ENCODE measurements around the gene NAIF1.
"Not testable (repeated sequence)": the region's sequence is repeated elsewhere in the genome, so short reads cannot be mapped to it uniquely, and the experiment has no call there.

The NAIF1 gene, protein sequence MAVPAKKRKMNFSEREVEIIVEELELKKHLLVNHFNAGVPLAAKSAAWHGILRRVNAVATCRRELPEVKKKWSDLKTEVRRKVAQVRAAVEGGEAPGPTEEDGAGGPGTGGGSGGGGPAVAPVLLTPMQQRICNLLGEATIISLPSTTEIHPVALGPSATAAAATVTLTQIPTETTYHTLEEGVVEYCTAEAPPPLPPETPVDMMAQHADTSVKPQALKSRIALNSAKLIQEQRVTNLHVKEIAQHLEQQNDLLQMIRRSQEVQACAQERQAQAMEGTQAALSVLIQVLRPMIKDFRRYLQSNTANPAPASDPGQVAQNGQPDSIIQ

GRCh38 chr9:128066713-128067644 is at the start of gene NAIF1:
TSS of gene NAIF1 (minus strand) at chr9:128067320. CDS start at chr9:128067101, 219 bp downstream.
- DNase-seq = peak; percentile 94

DNA sequence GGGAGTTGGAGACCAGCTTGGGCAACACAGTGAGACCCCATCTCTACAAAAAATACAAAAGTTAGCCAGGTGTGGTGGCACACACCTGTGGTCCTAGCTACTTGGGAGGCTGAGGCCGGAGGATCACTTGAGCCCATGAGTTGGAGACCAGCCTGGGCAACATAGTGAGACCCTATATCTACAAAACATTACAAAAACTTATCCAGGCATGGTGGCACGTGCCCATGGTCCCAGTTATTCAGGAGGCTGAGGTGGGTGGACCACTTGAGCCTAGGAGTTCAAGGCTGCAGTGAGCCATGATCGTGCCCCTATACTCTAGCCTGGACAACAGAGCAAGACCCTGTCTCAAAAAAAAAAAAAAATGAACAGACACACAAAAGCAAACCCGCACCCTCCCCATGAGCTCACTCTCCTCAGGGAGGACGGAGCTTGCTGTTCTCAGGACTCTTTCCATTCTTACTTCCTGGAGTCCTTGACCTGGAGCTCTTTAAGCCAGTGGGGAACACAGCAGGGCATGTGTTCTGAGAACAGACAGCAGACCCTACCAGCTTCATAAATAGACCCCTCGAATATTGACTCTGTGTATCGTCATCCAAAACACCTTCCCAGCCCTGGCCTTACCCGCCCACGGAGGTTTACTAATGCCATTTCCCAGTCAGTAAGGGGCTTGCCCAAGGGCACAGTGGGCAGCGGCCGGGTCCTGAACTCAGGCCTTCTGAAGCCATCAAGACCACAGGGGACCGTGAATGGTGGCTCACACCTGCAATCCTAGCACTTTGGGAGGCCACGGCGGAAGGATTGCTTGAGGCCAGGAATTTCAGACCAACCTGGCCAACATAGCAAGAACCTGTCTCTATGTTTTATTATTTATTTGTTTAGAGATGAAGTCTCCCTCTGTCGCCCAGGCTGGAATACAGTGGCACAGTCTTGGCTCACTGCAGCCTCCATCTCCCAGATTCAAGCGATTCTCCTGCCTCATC is 49.3 kb upstream of the NAIF1 start:
- DNase-seq = no peak

- DNase-seq = no peak
These were observed 48.3 kb upstream of the NAIF1 start for GRCh38 chr9:128115187-128116103.

- no peak for DNase-seq
These were observed 47.4 kb upstream of the NAIF1 start for GRCh38 chr9:128114326-128115186.

DNA sequence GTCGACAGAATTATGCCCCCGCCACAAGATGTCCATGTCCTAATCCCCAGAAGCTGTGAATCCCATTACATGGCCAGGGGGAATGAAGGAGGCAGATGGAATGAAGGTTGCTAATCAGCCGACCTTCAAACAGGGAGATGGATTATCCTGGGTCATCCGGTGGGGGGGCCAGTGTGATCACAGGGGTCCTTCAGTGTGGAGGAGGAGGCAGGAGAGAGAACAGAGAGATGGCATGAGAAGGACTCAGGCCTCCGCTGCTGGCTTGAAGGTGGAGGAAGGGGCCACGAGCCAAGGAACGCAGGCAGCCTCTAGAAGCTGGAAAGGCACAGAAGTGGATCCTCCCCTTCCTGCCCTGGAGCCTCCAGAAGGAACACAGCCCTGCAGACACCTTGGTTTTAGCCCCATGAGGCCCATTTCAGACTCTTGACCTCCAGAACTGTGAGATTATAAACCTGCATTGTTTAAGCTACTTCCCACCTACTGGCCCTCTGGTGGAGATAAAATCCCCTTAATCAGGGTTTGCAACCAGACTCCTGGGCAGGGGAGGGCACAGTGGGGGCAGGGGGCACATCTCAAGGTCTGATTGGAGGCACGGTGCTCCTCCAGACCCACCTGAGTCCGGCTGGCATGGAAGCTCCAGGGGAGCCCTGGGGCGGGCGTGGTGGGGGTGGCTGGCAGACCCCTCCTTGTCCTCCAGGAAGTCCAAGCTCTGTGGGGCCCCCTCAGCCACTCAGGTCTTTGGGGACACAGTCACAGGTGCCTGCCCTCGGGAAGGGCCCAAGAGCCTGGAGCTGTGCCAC is 46.6 kb upstream of the NAIF1 start:
- no peak for DNase-seq

- DNase-seq = not testable (repeated sequence)
These were observed 44.6 kb upstream of the NAIF1 start for GRCh38 chr9:128111726-128112125.

DNA sequence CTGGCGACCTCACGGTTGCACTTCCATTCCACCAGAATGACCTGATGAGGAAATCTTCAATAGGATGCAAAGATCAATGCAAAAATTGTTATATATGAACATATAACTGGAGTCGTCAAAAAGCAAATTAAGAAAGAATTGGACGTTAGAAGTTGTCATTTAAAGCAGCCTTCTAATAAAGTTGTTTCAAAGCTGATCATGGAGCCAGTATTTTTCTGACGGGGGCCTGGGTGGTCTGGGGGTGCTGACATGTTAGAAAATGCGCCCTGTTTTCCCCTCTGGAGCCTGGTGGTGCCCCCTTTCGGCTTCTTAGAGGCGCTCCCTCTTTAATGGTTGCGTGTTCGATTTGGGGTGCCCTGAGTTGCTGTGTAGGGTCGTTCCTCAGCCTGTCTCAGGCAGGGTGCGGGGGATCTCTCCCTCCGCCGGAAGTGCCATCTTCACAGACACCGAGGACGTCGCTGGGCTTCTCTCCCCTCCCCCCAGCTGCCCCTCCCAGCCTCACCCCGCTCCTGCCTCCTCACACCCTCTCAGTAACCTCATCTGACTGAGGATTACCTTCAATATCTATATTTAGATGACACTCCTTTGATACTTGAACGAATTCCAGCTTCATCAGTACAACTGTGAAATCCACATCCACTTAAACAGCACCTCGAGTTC is 42.1 kb upstream of the NAIF1 start:
- no peak for DNase-seq

DNA sequence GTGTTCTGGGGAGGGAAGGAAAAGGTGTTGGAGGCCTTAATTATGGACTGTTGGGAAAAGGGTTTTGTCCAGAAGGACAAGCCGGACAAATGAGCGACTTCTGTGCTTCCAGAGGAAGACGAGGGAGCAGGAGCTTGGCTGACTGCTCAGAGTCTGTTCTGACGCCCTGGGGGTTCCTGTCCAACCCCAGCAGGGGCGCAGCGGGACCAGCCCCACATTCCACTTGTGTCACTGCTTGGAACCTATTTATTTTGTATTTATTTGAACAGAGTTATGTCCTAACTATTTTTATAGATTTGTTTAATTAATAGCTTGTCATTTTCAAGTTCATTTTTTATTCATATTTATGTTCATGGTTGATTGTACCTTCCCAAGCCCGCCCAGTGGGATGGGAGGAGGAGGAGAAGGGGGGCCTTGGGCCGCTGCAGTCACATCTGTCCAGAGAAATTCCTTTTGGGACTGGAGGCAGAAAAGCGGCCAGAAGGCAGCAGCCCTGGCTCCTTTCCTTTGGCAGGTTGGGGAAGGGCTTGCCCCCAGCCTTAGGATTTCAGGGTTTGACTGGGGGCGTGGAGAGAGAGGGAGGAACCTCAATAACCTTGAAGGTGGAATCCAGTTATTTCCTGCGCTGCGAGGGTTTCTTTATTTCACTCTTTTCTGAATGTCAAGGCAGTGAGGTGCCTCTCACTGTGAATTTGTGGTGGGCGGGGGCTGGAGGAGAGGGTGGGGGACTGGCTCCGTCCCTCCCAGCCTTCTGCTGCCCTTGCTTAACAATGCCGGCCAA is 41.3 kb upstream of the NAIF1 start:
- DNase-seq = no peak

- DNase-seq = no peak
These were observed 40.5 kb upstream of the NAIF1 start for GRCh38 chr9:128107468-128108268.

GRCh38 chr9:128106940-128107467 is 39.9 kb upstream of the NAIF1 start:
- no peak for DNase-seq

DNA sequence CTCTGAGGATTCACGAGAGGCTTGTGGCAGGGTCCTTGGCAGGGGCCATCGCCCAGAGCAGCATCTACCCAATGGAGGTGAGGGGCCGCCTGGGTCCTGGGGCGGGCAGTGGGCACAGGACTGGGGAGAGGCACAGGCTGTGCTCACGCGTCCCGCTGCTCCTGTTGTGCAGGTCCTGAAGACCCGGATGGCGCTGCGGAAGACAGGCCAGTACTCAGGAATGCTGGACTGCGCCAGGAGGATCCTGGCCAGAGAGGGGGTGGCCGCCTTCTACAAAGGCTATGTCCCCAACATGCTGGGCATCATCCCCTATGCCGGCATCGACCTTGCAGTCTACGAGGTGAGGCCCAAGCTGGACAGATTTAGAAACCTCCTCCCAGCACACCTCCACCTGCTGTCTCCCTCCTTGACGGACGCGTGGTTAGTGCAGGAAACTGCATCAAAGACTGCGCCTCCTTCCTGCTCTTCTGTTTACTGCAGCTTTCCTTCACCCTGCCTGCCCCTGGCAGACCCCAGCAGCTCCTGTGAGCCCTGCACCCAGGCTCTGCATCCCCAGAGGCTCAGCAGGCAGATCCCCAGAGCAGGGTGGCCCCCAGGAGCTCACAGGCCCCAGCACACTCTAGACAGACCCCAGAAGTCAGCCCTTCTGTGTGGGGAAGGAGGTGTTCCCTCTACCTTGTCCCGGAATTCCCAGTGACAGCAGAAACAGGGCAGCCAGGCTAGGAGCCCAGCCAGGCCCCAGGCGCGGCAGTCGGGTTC is 39.2 kb upstream of the NAIF1 start:
- DNase-seq = no peak

- DNase-seq = no peak
These were observed 38.5 kb upstream of the NAIF1 start for GRCh38 chr9:128105538-128106175.

- no peak for DNase-seq
These were observed 37.1 kb upstream of the NAIF1 start for GRCh38 chr9:128104171-128104618.

- peak; percentile 41 for DNase-seq
These were observed 36.5 kb upstream of the NAIF1 start for GRCh38 chr9:128103589-128103962.

- no peak for DNase-seq
These were observed 35.9 kb upstream of the NAIF1 start for GRCh38 chr9:128102861-128103588.
